Fibroblast of pulmonary artery (primary cell): Measurements from ENCODE around the gene GADD45B.

Source experiments
- DNase-seq: peaks from one replicate; pipeline ENCODE4 v3.0.0-alpha.2; 2010; ENCODE audit warnings: low read depth
- H3K4me3 ChIP-seq: replicated peaks from 2 replicates; pipeline ENCODE4 v1.5.1; 2011; ENCODE audit warnings: low read depth, mild to moderate bottlenecking, control low read depth, low read length, moderate library complexity
- TF ChIP-seq, protein P1 (sequence below): IDR thresholded peaks from 2 replicates; pipeline ENCODE4 v1.5.1; 2011; ENCODE audit warnings: mild to moderate bottlenecking, control low read depth, low read length, inconsistent platforms; ENCODE audit errors: missing control alignments

GADD45B gene

GRCh38 chr19:2429917-2430535 is 45.9 kb upstream of the GADD45B start:
- H3K4me3 ChIP-seq = no peak overlapping the region
- TF ChIP-seq, protein P1, sequence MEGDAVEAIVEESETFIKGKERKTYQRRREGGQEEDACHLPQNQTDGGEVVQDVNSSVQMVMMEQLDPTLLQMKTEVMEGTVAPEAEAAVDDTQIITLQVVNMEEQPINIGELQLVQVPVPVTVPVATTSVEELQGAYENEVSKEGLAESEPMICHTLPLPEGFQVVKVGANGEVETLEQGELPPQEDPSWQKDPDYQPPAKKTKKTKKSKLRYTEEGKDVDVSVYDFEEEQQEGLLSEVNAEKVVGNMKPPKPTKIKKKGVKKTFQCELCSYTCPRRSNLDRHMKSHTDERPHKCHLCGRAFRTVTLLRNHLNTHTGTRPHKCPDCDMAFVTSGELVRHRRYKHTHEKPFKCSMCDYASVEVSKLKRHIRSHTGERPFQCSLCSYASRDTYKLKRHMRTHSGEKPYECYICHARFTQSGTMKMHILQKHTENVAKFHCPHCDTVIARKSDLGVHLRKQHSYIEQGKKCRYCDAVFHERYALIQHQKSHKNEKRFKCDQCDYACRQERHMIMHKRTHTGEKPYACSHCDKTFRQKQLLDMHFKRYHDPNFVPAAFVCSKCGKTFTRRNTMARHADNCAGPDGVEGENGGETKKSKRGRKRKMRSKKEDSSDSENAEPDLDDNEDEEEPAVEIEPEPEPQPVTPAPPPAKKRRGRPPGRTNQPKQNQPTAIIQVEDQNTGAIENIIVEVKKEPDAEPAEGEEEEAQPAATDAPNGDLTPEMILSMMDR = no peak
- no peak for DNase-seq

GRCh38 chr19:2431318-2432055 is 44.4 kb upstream of the GADD45B start:
- DNase-seq = no peak
- no peak overlapping the region for H3K4me3 ChIP-seq
- TF ChIP-seq, protein P1 = no peak

- TF ChIP-seq, protein P1 = no peak
- DNase-seq = no peak
- no peak overlapping the region for H3K4me3 ChIP-seq
These were observed 43.6 kb upstream of the GADD45B start for GRCh38 chr19:2432131-2432848.

GRCh38 chr19:2433854-2434253 is 42.1 kb upstream of the GADD45B start:
- TF ChIP-seq, protein P1 = no peak
- no peak overlapping the region for H3K4me3 ChIP-seq
- DNase-seq = no peak

DNA sequence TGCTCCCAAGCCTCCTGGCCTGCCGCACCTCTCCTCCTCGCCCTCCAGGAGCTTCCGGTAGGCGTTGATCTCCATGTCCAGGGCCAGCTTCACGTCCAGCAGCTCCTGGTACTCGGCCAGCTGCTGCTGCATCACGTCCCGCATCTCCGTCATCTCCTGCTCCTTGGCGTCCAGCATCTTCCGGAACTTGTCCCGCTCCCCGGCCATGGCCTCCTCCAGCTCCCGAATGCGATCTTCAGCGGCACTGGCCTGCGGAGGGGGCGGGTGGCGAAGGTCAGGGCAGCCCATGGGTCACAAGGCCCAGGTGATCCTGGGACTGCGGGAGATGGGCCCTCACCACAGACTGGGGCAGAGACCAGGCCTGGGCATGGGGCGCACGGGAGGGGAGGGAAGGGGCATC is 41.7 kb upstream of the GADD45B start:
- no peak for DNase-seq
- TF ChIP-seq, protein P1 = no peak
- no peak overlapping the region for H3K4me3 ChIP-seq

DNA sequence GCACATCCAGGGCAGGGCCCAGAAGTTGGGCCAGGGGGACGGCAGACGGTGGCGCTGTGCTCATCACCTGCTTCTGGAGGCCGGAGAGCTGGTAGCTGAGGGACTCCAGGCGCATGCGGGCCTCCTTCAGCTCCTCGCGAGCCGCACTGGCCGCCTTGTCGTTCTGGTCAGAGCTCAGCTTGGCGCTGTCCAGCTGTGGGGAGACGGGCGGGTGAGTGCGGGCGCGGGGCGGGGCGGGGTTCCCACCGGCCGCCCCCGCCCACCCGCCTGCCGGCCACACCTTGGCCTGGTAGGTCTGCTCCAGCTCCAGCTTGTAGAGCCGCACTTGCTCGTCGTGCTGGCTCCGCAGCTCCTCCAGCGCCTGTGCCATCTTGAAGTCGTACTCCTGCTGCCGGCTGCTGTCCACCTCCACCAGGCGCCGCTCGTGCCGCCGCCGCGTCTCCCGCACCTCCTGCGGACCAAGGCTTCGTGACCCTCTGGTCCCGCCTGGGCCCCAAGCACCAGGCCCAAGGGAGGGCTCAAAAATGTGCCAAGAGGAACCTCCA is 41.1 kb upstream of the GADD45B start:
- no peak for DNase-seq
- TF ChIP-seq, protein P1 = no peak
- no peak overlapping the region for H3K4me3 ChIP-seq
